Measurements from ENCODE around the gene SLC6A9.
A peak's percentile ranks its signal among the peaks of the same experiment; 100 is the strongest.

Gene SLC6A9

GRCh38 chr1:44076066-44076465 is 44.8 kb upstream of the SLC6A9 start:
- Histone ChIP-seq H3K4me2 (ENCODE audit: low read length, poor library complexity, severe bottlenecking) (peak overlapping the region; percentile 41), H3K9ac (ENCODE audit: low read length) (no peak overlapping the region), H3K9me3 (ENCODE audit: control insufficient read depth, low read length) (no peaks in the 10 kb centered on the region), H2BK12ac (ENCODE audit: low read length in 2 of 2) (no peak overlapping the region), H4K91ac (ENCODE audit: low read length) (no peak overlapping the region), H3K14ac (ENCODE audit: low read length in 2 of 2) (no peak overlapping the region), H3K36me3 (ENCODE audit: control insufficient read depth in 1 of 2, insufficient read depth in 2 of 2, low read depth in 1 of 2, low read length in 2 of 2) (no peaks in the 10 kb centered on the region), H2AFZ (ENCODE audit: low read depth, low read length) (no peak overlapping the region), H3K27ac (ENCODE audit: low read length, poor library complexity, severe bottlenecking) (peak overlapping the region; percentile 78), H3K18ac (ENCODE audit: low read depth in 1 of 2, low read length in 2 of 2) (no peak overlapping the region), H2BK15ac (ENCODE audit: low read depth, poor library complexity, severe bottlenecking) (no peak overlapping the region), H3K4me1 (ENCODE audit: control insufficient read depth, insufficient read depth, low read depth, low read length) (peaks cover 13% of the 10 kb centered on the region), H2BK5ac (ENCODE audit: low read depth, low read length, poor library complexity, severe bottlenecking) (no peak overlapping the region), H3K79me1 (replicated peaks; ENCODE audit: low read length, poor library complexity, severe bottlenecking) (no peaks in the 10 kb centered on the region), H3K23ac (ENCODE audit: low read length in 2 of 2) (no peak overlapping the region), H3K4me3 (ENCODE audit: insufficient read depth in 1 of 2, low read depth in 1 of 2, low read length in 2 of 2) (no peak overlapping the region), H2BK120ac (ENCODE audit: low read depth, low read length) (no peak overlapping the region), H3K4ac (ENCODE audit: low read depth in 1 of 2, low read length in 2 of 2) (no peak overlapping the region), H2AK5ac (ENCODE audit: low read length, severe bottlenecking) (no peak overlapping the region), H3K27me3 (ENCODE audit: control insufficient read depth in 1 of 2, insufficient read depth in 1 of 2, low read length in 2 of 2) (no peaks in the 10 kb centered on the region), H4K8ac (ENCODE audit: low read length) (no peak overlapping the region)
- WGBS = 20% methylated on average over 1 of the region's 1 CpG
- DNase-seq = peak; percentile 18

DNA sequence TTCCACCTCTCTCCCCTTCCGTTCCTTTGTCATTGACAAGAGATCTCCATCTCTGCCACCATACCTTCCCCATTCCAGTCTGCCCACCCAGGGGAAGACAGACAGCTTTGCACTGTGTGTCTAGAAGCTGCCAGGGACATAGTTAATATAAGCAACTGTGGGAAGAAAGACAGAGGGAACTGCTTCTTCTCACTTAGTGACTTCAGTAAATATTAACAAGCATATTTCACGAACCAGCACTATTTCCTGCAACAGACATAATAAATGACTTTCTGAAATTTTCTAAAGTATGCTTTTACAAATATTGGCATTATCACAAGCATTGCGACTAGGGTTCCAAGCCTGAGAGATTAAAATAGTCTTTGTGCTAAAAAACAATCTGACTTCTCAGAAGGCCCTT is 43.2 kb upstream of the SLC6A9 start:
- Histone ChIP-seq H2AK5ac (ENCODE audit: low read length, severe bottlenecking) (no peak overlapping the region), H3K4ac (ENCODE audit: low read depth in 1 of 2, low read length in 2 of 2) (no peak overlapping the region), H3K27me3 (ENCODE audit: control insufficient read depth in 1 of 2, insufficient read depth in 1 of 2, low read length in 2 of 2) (no peaks in the 10 kb centered on the region), H3K79me1 (replicated peaks; ENCODE audit: low read length, poor library complexity, severe bottlenecking) (no peaks in the 10 kb centered on the region), H3K27ac (ENCODE audit: low read length, poor library complexity, severe bottlenecking) (peak overlapping the region; percentile 4), H3K9me3 (ENCODE audit: control insufficient read depth, low read length) (no peaks in the 10 kb centered on the region), H3K9ac (ENCODE audit: low read length) (no peak overlapping the region), H4K8ac (ENCODE audit: low read length) (no peak overlapping the region), H3K36me3 (ENCODE audit: control insufficient read depth in 1 of 2, insufficient read depth in 2 of 2, low read depth in 1 of 2, low read length in 2 of 2) (no peaks in the 10 kb centered on the region), H3K23ac (ENCODE audit: low read length in 2 of 2) (no peak overlapping the region), H2BK5ac (ENCODE audit: low read depth, low read length, poor library complexity, severe bottlenecking) (no peak overlapping the region), H3K18ac (ENCODE audit: low read depth in 1 of 2, low read length in 2 of 2) (no peak overlapping the region), H2BK120ac (ENCODE audit: low read depth, low read length) (no peak overlapping the region), H2AFZ (ENCODE audit: low read depth, low read length) (no peak overlapping the region), H3K4me3 (ENCODE audit: insufficient read depth in 1 of 2, low read depth in 1 of 2, low read length in 2 of 2) (no peak overlapping the region), H2BK12ac (ENCODE audit: low read length in 2 of 2) (no peak overlapping the region), H3K4me2 (ENCODE audit: low read length, poor library complexity, severe bottlenecking) (no peak overlapping the region), H3K14ac (ENCODE audit: low read length in 2 of 2) (no peak overlapping the region), H3K4me1 (ENCODE audit: control insufficient read depth, insufficient read depth, low read depth, low read length) (peaks cover 14% of the 10 kb centered on the region), H2BK15ac (ENCODE audit: low read depth, poor library complexity, severe bottlenecking) (no peak overlapping the region), H4K91ac (ENCODE audit: low read length) (no peak overlapping the region)
- WGBS = 100% methylated on average over 1 of the region's 3 CpGs
- DNase-seq = no peak

- Histone ChIP-seq H2BK12ac (ENCODE audit: low read length in 2 of 2) (no peak overlapping the region), H3K23ac (ENCODE audit: low read length in 2 of 2) (no peak overlapping the region), H3K4me2 (ENCODE audit: low read length, poor library complexity, severe bottlenecking) (no peak overlapping the region), H3K27ac (ENCODE audit: low read length, poor library complexity, severe bottlenecking) (no peak overlapping the region), H3K4me1 (ENCODE audit: control insufficient read depth, insufficient read depth, low read depth, low read length) (peaks cover 13% of the 10 kb centered on the region), H2BK120ac (ENCODE audit: low read depth, low read length) (no peak overlapping the region), H4K8ac (ENCODE audit: low read length) (no peak overlapping the region), H2BK5ac (ENCODE audit: low read depth, low read length, poor library complexity, severe bottlenecking) (no peak overlapping the region), H3K9ac (ENCODE audit: low read length) (no peak overlapping the region), H3K4me3 (ENCODE audit: insufficient read depth in 1 of 2, low read depth in 1 of 2, low read length in 2 of 2) (no peak overlapping the region), H2AK5ac (ENCODE audit: low read length, severe bottlenecking) (no peak overlapping the region), H4K91ac (ENCODE audit: low read length) (no peak overlapping the region), H3K9me3 (ENCODE audit: control insufficient read depth, low read length) (no peaks in the 10 kb centered on the region), H3K27me3 (ENCODE audit: control insufficient read depth in 1 of 2, insufficient read depth in 1 of 2, low read length in 2 of 2) (no peaks in the 10 kb centered on the region), H2AFZ (ENCODE audit: low read depth, low read length) (no peak overlapping the region), H3K36me3 (ENCODE audit: control insufficient read depth in 1 of 2, insufficient read depth in 2 of 2, low read depth in 1 of 2, low read length in 2 of 2) (no peaks in the 10 kb centered on the region), H2BK15ac (ENCODE audit: low read depth, poor library complexity, severe bottlenecking) (no peak overlapping the region), H3K14ac (ENCODE audit: low read length in 2 of 2) (no peak overlapping the region), H3K18ac (ENCODE audit: low read depth in 1 of 2, low read length in 2 of 2) (no peak overlapping the region), H3K4ac (ENCODE audit: low read depth in 1 of 2, low read length in 2 of 2) (no peak overlapping the region), H3K79me1 (replicated peaks; ENCODE audit: low read length, poor library complexity, severe bottlenecking) (no peaks in the 10 kb centered on the region)
- 91% methylated on average over 2 of the region's 2 CpGs for WGBS
- no peak for DNase-seq
Measured at GRCh38 chr1:44073528-44073927, 42.3 kb upstream of the SLC6A9 start.

- WGBS = 86% methylated on average over 2 of the region's 2 CpGs
- Histone ChIP-seq H3K27me3 (ENCODE audit: control insufficient read depth in 1 of 2, insufficient read depth in 1 of 2, low read length in 2 of 2) (no peaks in the 10 kb centered on the region), H2AFZ (ENCODE audit: low read depth, low read length) (no peak overlapping the region), H4K91ac (ENCODE audit: low read length) (no peak overlapping the region), H3K4ac (ENCODE audit: low read depth in 1 of 2, low read length in 2 of 2) (no peak overlapping the region), H3K14ac (ENCODE audit: low read length in 2 of 2) (no peak overlapping the region), H2BK12ac (ENCODE audit: low read length in 2 of 2) (no peak overlapping the region), H3K23ac (ENCODE audit: low read length in 2 of 2) (no peak overlapping the region), H2BK15ac (ENCODE audit: low read depth, poor library complexity, severe bottlenecking) (no peak overlapping the region), H3K4me1 (ENCODE audit: control insufficient read depth, insufficient read depth, low read depth, low read length) (peaks cover 18% of the 10 kb centered on the region), H3K27ac (ENCODE audit: low read length, poor library complexity, severe bottlenecking) (no peak overlapping the region), H2AK5ac (ENCODE audit: low read length, severe bottlenecking) (no peak overlapping the region), H3K36me3 (ENCODE audit: control insufficient read depth in 1 of 2, insufficient read depth in 2 of 2, low read depth in 1 of 2, low read length in 2 of 2) (no peaks in the 10 kb centered on the region), H3K9ac (ENCODE audit: low read length) (no peak overlapping the region), H3K4me2 (ENCODE audit: low read length, poor library complexity, severe bottlenecking) (no peak overlapping the region), H3K18ac (ENCODE audit: low read depth in 1 of 2, low read length in 2 of 2) (no peak overlapping the region), H2BK5ac (ENCODE audit: low read depth, low read length, poor library complexity, severe bottlenecking) (no peak overlapping the region), H3K9me3 (ENCODE audit: control insufficient read depth, low read length) (no peaks in the 10 kb centered on the region), H2BK120ac (ENCODE audit: low read depth, low read length) (no peak overlapping the region), H3K4me3 (ENCODE audit: insufficient read depth in 1 of 2, low read depth in 1 of 2, low read length in 2 of 2) (no peak overlapping the region), H4K8ac (ENCODE audit: low read length) (no peak overlapping the region), H3K79me1 (replicated peaks; ENCODE audit: low read length, poor library complexity, severe bottlenecking) (no peaks in the 10 kb centered on the region)
- no peak for DNase-seq
Measured at GRCh38 chr1:44072821-44073220, 41.6 kb upstream of the SLC6A9 start.

Measured in mesenchymal stem cell (in vitro differentiated cells and primary cell).